ENCODE results near the gene MSH2.

- no peak for TF ChIP-seq POLR2A (IDR thresholded peaks at IDR 0.05)
- no peak for TF ChIP-seq CTCF (IDR thresholded peaks at IDR 0.05 in 8 of 11, conservative IDR thresholded peaks at IDR 0.05 in 3 of 11)
- no peak for TF ChIP-seq POLR2AphosphoS5 (IDR thresholded peaks at IDR 0.05)
These were observed 35.8 kb downstream of the MSH2 start for GRCh38 chr2:47438783-47439182.

All from spleen (tissue), 7 donors.